SIG-M5 treated with dmso at 0.1 percent for 504 hours (cell line): Measurements from ENCODE around the gene GRIP1.

ENCODE experiments used
- DNase-seq: peaks from one replicate; lab custom pipeline; 2025; ENCODE audit not compliant: unreplicated experiment; lab: John Stamatoyannopoulos, UW

Gene GRIP1

DNA sequence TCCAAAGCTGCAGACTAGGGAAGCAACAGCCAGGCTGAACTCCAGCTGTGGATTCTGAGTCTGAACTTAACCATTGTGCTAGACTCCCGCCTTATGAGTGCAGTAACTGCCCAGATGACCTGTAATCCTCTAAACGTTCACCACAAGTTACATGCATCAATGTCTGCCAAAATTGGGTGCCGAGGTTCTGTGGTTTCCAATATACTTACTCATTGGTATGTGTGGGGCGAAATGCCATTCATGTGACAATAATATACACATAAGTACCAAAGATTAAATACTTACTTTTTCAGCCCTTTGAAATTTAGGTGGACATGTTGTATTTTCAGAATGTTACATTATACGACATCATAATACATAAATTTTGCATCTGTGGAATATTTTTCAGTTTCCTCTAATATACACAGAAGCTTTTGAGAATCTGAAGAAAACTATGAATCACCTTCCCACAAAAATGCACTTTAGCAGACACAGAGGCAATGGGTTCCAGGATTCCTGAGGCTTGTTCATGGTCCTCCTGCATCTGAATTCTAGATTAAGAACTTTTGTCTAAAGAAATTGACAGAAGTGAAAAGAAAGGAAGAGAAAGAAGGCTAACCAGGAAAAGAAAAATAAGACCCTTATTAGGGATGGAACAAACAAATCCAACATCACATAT, 31.7 kb downstream of the GRIP1 start:
- DNase-seq: no peak

DNA sequence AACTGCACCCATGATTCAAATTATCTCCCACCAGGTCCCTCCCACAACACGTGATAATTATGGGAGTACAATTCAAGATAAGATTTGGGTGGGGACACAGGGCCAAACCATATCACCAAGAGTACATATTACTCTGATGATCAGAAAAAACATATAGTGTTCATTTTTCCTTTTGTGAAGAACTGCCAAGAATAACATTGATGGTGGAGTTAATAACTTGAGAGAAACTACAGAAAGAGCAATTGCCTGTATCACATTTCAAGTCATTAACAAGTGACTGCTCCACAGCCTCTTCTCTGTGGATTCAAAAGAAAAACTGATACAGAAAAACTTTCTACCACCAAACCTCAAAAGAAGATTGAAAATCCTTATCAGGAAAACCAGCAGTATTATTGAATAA, 34.7 kb downstream of the GRIP1 start:
- no peak for DNase-seq

DNA sequence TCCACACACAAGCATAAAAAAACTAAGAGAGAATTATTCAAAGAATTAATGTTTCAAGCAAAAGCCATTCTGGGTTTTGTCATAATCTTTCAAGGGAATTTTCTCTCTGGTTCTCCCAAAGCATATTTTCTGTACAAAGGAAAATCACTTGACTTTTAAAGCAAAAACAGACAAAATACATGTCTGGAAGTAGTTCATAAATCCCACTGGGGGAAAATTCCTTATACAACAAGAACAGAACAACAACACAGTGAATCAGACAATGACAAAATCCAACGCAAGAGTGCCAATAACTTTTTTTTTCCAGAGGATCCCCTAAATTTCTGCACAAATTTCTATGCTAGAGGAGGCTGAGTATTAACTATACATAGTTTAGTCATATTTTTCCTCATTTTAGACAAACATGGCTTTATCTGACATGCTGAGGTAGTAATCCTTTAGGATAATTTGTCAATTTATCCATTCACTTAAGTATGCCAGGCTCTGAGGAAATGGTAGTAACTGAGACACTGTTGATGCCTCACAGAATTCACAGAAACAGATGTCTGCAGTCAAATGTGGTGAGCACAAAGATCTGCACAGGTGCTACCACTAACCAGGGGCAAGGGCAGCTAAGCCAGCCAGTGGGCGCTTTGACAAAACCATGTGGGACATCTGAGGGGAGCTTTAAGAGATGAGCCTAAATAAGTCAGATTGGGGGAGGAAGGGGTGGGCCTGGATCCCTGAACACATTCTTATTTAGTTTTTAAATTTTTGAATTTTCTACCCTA, 38.0 kb downstream of the GRIP1 start:
- no peak for DNase-seq

DNA sequence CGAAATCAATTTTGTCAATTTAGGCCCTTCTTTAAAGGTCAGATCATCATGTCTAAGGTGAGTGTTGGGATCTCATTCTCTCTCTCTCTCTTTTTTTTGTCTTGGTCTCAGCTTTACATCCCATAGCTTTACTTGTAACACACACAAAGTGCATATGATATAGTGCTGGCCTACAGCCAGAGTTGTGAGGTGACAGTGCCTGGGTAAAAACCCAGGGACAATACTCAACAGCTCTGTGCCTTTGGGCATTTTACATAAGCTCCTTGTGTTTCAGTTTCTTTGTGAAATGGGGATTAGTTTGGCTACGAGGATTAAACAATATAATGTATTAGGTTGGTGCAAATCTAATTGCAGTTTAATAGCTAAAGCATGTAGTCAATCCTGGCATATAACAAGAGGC, 40.2 kb downstream of the GRIP1 start:
- no peak for DNase-seq

DNA sequence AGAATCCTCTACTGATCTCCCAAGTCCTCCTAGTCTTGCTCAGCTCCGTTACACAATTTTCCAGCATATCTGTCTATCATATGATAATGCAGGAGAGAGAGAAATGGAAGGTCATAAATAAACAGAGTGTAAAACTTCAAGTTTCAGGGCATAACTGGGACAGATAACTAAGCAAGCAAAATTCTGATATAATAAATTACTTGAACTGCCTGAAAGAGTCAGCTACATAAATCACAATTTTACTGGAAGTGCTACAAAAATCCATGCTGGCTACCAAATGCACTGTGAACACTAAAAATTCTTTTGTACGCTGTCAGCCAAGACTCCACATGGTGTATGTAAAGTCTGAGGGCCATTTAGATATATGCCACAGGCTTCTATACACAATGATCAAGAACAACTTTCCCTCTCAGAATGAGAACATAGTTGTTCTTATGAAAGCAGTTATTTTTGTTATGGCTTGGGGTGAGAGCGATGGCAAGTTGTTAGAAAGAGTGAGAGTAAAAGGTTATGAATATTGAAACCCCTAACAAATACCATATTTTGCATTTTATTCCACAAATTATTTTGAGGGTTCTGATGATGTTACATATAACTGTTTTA, 41.1 kb downstream of the GRIP1 start:
- no peak for DNase-seq

DNA sequence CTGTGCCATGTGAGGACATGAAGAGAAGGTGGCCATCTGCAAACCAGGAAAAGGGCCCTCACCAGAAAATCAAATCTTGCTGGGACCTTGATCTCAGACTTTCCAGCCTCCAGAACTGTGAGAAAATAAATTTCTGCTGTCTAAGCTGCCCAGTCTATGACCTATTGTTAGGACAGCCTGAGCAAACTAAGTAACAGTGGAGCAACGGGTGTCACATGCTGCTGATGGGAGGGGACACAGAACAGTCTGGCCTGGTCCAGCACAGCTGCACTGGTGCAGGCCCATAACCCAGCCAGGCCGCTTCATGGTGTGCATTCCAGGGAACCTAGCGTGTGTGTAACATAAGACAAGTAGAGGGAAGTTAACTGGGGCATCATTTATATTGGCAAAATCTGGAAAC, 42.1 kb downstream of the GRIP1 start:
- no peak for DNase-seq

DNA sequence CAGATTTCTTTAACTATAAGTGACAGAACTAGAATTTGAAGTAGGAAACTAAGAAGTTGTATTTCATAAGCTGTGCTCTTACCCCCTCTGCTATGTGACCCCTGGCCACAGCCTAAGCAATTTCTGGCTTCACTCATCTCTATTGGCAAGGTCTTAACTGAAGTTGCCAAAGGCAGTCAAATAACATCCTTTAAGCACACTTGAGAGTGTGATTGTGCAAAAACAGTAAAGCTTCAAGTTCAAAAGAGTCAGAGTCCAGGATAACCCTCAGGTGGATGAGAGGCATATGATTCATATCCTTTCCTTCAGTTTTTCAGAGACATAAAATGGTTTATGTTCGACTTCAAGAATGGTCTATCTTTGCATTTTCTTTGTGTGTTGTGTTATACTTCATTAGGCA, 45.2 kb downstream of the GRIP1 start:
- DNase-seq: no peak

DNA sequence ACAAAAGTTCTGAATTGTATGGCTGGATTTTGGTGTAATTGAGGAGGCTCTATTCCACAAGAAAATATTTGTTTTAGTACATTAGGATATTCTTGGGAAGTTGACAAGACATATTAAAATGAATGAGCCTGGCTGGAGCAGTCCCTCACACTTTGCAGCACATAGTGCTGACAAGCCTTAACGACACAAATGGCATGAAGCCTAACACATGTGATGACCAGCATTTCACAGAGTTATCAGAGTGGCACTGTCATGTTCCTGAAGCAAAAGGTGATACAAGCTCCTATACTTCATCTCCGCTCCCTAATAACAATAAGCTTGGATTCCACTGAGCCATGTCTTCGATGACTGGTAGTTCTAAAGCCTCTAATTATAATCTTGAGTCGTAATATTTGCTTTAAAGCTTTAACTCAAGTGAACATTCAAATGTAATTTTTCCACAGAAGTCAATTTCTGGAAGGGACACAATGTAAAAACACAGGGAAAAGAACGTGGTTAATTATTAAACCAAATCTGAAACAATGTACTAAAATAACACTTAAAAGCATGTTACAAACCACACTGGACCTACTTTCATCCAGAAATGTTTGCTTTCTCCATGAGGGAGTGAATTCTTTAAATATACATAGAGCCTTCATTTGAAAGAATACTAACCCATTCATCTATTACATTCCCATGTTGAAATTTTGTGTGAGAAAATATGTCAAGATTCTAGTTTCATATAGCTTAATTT, 49.6 kb downstream of the GRIP1 start:
- DNase-seq: no peak

DNA sequence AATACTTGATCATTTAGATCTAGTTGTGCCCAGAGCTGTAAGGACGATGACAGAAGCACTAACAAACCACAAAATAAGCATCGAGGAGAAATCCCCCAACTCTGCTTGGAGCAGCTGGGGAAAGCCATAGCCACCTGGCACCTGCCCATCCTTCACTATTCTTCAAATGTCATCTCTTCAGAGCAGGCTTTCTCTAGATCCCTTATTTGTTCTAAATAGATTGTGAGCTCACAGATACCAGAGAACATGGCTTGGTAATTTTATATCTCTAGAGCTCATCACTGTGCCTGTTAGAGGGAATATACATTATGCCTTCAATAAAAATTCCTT, 50.9 kb downstream of the GRIP1 start:
- no peak for DNase-seq

DNA sequence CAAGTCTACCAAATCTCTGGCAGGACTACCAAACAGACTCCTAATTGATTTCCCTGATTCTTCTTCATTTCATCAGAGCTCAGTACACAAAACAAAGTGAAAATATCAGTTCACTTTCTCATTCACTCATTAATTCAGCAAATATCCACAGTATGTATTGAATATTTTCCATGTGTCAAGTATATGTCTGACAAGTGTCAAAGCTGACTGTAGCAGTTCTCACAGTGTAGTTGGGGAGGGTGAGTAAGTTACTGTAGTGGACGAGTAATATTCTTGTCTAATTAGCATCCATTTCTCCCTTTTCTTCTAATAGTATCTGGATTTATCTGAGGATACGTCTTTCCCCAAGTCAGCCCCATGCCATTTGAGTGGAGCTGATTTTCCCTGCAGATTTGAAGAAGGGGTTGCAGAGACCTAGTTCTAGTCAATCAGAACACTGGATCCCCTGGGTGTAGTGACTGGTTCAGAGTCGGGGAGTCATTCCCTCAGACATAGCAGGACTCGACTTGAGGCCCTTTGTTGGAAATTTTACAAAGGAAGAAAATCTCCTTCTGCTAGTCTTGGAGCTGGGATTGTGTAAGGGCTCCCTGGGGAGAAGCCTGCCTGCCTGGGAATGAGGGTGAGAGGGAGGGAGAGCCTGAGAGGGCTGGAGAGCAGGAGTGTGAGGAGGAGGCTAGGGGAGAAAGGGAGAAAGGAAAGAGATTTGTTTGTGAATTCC, 51.4 kb downstream of the GRIP1 start:
- DNase-seq: no peak

DNA sequence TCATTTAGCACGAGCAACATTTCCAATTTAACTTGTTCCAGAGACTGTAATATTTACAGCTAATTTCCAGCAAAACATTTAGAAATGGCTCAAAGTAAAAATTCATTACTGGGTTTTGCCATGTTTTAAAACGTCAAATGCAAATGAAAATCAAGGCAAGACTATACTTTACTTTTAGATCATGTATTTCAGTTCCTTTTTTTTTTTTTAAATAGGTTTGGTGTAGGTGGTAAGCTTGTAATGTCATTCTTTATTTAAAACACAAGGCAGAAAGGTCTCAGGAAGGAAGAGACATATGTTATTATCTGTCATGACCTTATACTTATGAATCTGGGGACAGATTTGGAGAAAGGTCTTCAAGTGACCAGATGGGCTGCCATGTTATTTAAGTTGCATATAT, 54.1 kb downstream of the GRIP1 start:
- no peak for DNase-seq

DNA sequence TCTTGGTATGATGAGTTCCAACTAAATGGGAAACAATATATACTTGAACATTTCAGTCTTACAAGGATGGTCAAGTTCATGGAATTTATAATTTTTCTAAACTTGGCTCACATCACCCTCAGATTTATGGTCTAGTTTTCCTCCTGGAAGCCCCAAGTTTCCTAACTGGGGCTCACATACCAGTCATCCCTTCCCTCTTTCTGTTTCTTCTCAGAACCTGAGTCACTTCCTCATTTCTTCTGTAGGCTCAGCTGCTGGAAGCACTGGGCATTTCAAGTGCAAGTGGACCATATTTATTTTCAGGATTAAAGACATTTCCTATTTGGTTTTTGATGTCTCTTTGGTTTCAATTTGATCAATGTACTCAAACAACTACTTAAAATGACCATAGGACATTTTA, 55.4 kb downstream of the GRIP1 start:
- peak; percentile 39 for DNase-seq

DNA sequence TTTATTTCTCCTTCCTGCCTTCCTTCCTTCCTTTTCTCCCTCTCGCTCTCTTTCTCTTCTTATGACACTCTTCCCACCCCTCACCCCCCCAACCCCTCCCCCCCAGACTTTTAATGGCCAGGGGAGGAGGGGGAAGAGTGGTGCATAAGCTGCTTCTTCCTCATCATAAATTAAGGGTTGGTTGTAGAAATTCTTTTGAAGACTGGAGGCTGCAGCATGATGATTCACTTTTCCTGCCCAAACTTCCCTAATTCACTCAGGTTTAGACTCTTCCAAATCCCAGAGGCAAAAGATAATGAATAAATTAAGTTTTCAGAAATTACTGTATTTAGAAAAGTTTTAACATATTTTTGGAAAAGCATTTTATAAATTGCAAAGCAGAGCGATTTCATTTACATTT, 58.2 kb downstream of the GRIP1 start:
- no peak for DNase-seq

DNA sequence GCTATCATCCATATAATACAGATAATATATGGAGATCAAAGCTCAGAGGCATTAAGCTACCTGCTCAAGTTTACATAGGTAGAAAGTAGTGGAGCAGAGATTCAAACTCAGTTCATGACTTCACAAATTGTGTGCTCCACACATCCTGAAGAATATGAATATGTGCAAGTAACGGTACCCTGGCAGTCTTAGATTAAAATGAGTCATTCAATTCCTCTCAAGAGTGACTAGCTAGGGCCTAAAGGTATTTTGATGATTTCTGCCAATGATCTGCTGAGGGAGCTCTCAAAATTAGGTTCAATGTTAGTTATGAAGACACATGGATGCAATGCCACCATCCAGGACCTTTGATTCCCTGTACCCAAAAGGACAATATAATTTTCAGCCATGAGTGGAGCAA, 58.9 kb downstream of the GRIP1 start:
- DNase-seq: no peak

DNA sequence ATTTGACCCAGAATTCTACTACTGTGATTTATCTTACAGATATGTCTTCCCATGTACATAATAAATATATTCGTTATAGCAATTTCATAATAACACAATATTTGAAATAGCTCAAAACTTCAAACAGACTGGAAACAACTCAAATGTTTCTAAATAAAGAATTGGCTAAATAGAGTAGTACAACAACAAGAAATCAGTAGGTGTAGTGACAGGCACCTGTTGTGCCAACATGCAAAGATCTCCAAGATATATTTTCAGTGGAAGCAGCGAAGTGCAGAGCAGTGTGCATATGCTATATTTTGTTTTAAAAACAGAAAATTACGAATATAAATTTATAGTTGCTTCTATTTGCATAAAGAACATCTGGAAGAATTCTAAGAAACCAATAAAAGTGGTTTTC, 60.9 kb downstream of the GRIP1 start:
- no peak for DNase-seq

DNA sequence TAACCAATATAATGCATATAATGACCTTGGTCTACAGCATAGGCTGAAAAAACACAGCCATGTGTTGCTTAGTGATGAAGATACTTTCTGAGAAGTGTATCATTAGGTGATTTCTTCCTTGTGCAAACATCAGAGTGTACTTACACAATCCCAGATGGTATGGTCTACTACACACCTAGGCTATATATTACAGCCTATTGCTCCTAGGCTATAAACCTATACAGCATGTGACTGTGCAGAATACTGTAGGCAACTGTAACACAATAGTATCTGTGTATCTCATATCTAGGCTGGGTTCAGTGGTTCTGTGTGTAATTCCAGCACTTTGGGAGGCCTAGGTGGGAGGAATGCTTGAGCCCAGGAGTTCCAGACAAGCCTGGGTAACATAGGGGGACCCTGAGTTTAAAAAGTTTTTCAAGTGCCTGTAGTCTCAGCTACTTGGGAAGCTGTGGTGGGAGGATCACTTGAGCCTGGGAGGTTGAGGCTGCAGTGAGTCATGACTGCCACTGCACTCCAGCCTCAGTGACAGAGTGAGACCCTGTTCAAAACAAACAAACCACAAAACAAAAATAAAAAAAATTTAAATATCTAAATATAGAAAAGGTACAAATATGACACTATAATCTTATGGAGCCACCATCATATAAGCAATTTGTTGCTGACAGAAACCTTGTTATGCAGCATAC, 66.6 kb downstream of the GRIP1 start:
- no peak for DNase-seq

DNA sequence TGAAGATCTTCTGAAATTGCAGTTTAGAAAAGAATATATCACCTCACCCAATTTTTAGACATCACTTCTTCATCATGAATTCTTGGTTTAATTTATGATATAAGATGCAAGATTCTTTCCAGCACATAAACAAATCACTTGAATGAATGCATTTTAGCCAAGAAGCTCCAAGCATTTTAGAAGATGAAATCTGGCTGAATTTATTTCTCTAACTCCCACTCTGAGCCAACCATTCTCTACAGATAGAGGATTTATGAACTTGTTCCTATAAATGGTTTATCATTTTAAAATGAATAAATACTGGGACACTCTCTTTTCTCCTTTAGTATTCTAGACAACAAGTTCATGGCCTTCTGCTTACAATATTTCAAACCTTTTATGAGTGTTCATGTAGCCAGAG, 71.7 kb downstream of the GRIP1 start:
- no peak for DNase-seq

DNA sequence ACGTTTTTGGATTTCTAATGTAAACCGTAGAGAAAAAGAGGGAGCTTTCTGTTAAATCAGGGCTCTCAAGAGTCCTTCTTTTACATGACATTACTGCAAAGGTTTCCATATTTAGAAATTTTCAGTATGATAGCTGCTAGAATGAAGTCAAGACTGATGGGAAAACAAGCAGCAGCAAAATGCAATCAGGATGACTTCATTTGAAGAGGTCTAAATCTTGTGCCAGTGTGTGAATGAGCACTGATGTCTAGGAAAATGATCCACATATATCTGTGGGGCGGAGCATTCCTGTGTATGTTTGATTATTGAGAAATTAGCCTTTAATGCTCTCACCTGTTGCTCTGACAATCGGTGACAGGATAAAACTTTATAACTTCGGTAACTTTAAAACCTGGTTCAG, 73.6 kb downstream of the GRIP1 start:
- DNase-seq: no peak

DNA sequence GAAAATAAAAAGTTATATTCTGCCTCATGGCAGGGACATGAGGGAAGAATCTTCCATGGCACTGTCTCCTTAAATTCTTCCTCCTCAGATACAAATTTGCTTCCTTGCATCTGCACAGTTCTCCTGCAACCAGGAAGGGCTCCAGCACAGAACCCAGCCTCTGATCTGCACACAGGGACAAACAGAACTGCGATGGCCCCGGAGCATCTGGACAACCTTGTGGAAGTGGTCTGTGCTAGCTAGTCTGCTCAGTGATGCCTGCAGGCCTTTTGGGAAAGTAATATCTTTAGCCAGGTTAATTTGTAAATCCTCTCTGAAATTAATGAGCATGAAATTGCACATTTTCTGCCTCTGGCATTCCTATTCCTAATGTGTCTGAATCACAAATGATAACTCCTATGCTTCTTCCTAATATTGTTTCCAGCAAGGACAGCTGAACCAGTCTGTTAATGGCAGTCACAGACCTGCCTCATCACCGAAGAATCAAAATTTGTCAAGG, 74.8 kb downstream of the GRIP1 start:
- no peak for DNase-seq

DNA sequence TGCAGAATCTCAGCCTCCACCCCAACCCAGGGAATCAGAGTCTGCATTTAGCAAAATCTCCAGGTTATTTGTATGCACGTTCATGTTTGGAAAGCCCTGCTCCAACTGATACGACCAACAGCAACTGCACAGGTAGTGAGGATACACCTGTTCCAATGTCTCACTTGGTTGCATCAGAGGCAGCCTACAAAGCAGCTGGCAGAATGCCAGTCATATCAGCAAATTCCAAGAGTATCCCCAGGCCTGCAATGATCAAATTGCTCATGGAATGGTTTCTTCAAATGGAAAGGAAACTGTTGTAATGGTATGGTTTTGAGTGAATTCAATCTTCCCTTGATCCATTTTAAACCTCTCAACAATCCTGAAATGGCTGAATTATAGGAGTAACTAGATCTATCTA, 75.4 kb downstream of the GRIP1 start:
- DNase-seq: no peak
